ENCODE results near the gene RNF32.

Gene RNF32

GRCh38 chr7:156610601-156611000 is 30.0 kb upstream of the RNF32 start:
- Histone ChIP-seq H3K36me3 (replicated peaks; ENCODE audit: low read depth, low read length) (no peaks in the 10 kb centered on the region), H3K4me2 (ENCODE audit: low read length) (no peak overlapping the region), H3K4me1 (ENCODE audit: low read length) (no peaks in the 10 kb centered on the region), H3K27me3 (ENCODE audit: low read depth, low read length) (peaks cover 32% of the 10 kb centered on the region), H3K9me3 (ENCODE audit: insufficient read depth, low read length) (no peaks in the 10 kb centered on the region), H3K79me2 (ENCODE audit: low read length) (no peaks in the 10 kb centered on the region), H4K20me1 (ENCODE audit: insufficient read depth, low read length) (no peaks in the 10 kb centered on the region), H3K27ac (ENCODE audit: low read length) (no peak overlapping the region), H3K4me3 (ENCODE audit: low read length) (no peak overlapping the region), H2AFZ (ENCODE audit: low read depth, low read length) (no peak overlapping the region), H3K9ac (ENCODE audit: low read length) (no peak overlapping the region)
- TF ChIP-seq CTCF (IDR thresholded peaks at IDR 0.05; ENCODE audit: low read depth, low read length) (no peak), EZH2phosphoT487 (IDR thresholded peaks at IDR 0.05; ENCODE audit: low read depth) (no peak)

DNA sequence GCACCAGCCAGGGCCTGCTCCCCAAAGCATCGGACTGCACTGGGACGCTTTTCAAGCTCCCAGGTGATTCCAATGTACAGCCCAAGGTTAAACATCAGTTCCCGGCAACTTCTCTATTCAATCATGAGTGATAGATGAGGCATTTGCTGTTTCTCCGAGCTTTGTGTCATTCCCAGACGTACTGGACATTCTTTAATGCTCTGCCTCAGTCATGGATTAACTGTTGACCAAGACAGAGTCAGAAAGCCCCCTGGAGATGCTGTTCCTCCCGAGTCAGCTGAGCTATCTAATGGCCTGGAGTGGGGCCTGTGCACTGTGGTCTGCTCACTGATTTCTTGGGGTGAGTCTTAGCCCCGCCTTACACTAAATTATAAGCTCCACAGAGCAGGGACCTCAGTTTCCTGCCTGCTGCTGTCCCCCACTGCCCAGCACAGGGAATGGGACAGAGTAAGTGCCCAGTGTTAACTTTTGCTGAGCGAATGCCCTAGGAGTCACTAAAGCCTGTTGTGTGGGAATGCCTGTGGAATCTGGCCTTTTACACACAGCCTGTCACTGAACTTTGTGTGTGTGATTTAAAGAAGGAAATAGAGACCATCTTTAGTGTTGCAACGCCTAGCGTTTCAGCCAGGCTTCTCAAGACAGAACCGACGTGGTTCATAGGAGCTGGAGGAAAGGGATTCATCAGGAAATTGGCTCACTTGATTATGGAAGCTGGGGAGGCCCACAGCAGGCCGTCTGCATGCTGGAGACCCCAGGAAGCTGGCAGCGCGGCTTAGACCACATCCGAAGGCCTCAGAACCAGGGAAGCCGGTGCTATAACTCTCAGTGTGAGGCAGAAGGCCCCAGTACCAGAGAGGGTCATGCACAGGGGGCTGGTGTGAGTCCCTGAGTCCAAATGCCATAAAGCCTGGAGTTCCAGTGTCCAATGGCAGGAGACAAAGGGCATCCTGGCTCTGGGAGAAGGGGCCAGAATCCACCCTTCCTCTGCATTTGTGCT is 29.3 kb upstream of the RNF32 start:
- no peaks in the 10 kb centered on the region for H3K79me2 ChIP-seq (ENCODE audit: low read length)
- H3K9me3 ChIP-seq (ENCODE audit: insufficient read depth, low read length): no peaks in the 10 kb centered on the region
- no peak overlapping the region for H2AFZ ChIP-seq (ENCODE audit: low read depth, low read length)
- H3K4me3 ChIP-seq (ENCODE audit: low read length): no peak overlapping the region
- no peaks in the 10 kb centered on the region for H4K20me1 ChIP-seq (ENCODE audit: insufficient read depth, low read length)
- H3K4me1 ChIP-seq (ENCODE audit: low read length): no peaks in the 10 kb centered on the region
- H3K4me2 ChIP-seq (ENCODE audit: low read length): no peak overlapping the region
- no peaks in the 10 kb centered on the region for H3K36me3 ChIP-seq (replicated peaks; ENCODE audit: low read depth, low read length)
- no peak for TF ChIP-seq EZH2phosphoT487 (IDR thresholded peaks at IDR 0.05; ENCODE audit: low read depth)
- no peak for TF ChIP-seq CTCF (IDR thresholded peaks at IDR 0.05; ENCODE audit: low read depth, low read length)
- no peak overlapping the region for H3K9ac ChIP-seq (ENCODE audit: low read length)
- peaks cover 35% of the 10 kb centered on the region for H3K27me3 ChIP-seq (ENCODE audit: low read depth, low read length)
- H3K27ac ChIP-seq (ENCODE audit: low read length): no peak overlapping the region

- Histone ChIP-seq H4K20me1 (ENCODE audit: insufficient read depth, low read length) (no peaks in the 10 kb centered on the region), H3K9me3 (ENCODE audit: insufficient read depth, low read length) (no peaks in the 10 kb centered on the region), H2AFZ (ENCODE audit: low read depth, low read length) (no peak overlapping the region), H3K9ac (ENCODE audit: low read length) (no peak overlapping the region), H3K27me3 (ENCODE audit: low read depth, low read length) (peaks cover 47% of the 10 kb centered on the region), H3K4me3 (ENCODE audit: low read length) (no peak overlapping the region), H3K4me2 (ENCODE audit: low read length) (no peak overlapping the region), H3K36me3 (replicated peaks; ENCODE audit: low read depth, low read length) (no peaks in the 10 kb centered on the region), H3K79me2 (ENCODE audit: low read length) (no peaks in the 10 kb centered on the region), H3K4me1 (ENCODE audit: low read length) (peaks cover 8% of the 10 kb centered on the region; the same call in 1 of the 2 replicates), H3K27ac (ENCODE audit: low read length) (no peak overlapping the region)
- TF ChIP-seq CTCF (IDR thresholded peaks at IDR 0.05; ENCODE audit: low read depth, low read length) (no peak), EZH2phosphoT487 (IDR thresholded peaks at IDR 0.05; ENCODE audit: low read depth) (no peak)
Observed at GRCh38 chr7:156612930-156613329, 27.6 kb upstream of the RNF32 start.

DNA sequence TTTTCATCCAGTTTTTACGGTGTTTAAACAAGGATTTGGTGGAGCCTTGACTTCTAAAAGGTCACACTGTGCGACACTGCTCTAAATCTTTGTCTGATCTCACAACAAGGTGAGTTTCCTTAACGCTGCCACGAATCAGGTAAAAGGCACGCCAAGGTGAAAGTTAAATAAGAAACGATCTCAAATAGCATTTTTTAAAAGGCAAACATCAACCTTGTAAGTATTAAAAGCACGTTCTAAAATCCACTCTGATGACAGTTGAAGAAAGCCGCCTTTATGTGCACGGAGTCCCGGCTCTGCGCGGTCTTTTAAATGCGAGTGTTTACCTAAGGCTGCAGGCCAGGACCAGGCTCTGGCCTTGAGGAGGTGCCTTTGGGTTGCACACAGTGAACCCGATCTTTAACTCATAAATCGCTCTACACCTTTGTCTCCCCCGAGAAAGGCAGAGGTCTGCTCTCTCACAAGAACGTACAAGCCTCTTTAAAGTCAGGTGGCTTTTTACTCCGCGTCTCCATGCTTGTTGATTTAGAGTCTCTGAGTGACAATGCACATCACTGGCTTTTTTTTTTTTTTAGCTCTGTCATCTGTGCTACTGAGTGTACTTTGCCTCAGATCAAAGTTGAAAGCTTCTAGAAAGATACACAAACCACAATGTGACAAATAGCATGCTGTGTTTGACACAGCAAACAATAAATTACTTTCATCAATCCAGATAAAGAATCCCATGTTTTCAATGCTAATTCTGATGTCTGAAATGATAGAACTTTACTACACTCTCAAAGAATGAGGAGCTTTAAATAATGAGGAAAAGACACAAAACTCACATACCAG is 25.9 kb upstream of the RNF32 start:
- Histone ChIP-seq H3K27me3 (ENCODE audit: low read depth, low read length) (peaks cover 44% of the 10 kb centered on the region), H3K36me3 (replicated peaks; ENCODE audit: low read depth, low read length) (no peaks in the 10 kb centered on the region), H3K4me2 (ENCODE audit: low read length) (no peak overlapping the region), H3K4me3 (ENCODE audit: low read length) (no peak overlapping the region), H3K79me2 (ENCODE audit: low read length) (no peaks in the 10 kb centered on the region), H3K27ac (ENCODE audit: low read length) (no peak overlapping the region), H3K9me3 (ENCODE audit: insufficient read depth, low read length) (no peaks in the 10 kb centered on the region), H3K9ac (ENCODE audit: low read length) (no peak overlapping the region), H4K20me1 (ENCODE audit: insufficient read depth, low read length) (no peaks in the 10 kb centered on the region), H2AFZ (ENCODE audit: low read depth, low read length) (no peak overlapping the region), H3K4me1 (ENCODE audit: low read length) (peaks cover 8% of the 10 kb centered on the region; the same call in 1 of the 2 replicates)
- TF ChIP-seq CTCF (IDR thresholded peaks at IDR 0.05; ENCODE audit: low read depth, low read length): no peak
- TF ChIP-seq EZH2phosphoT487 (IDR thresholded peaks at IDR 0.05; ENCODE audit: low read depth): no peak
